H1 (cell line): ENCODE measurements around the gene MEF2C. TPM values are rescaled to one million over a fixed set of nuclear protein-coding genes. Genes with fewer than 3 reads are reported as not detected.

ENCODE experiments used
- CTCF ChIA-PET: fragments of 300-600 bp; sonication (Branson Sonifier 250); formaldehyde crosslinking; loops from one replicate; lab custom pipeline; 2021; ENCODE audit not compliant: partially characterized antibody; lab: Charles Lee
- POLR2A ChIA-PET: fragments of 300-600 bp; sonication (Branson Sonifier 250); formaldehyde crosslinking; loops from one replicate; lab custom pipeline; 2021; ENCODE audit warnings: inconsistent platforms; ENCODE audit not compliant: partially characterized antibody; lab: Charles Lee
- DNase-seq, 2 experiments: peaks; one replicate each; pipeline versions ENCODE4 v3.0.0 to v3.0.0-alpha.2; 2010 to 2022; ENCODE audit warnings: low spot score in 2 of 2, low read depth in 1 of 2, mixed read lengths in 1 of 2
- FAIRE-seq: peaks from 2 replicates; lab custom pipeline; 2011; peaks lifted over from hg19 to GRCh38; lab: Jason Lieb, UNC
- H2AFZ ChIP-seq: 2 replicates; pipeline ENCODE4 v1.8.1; 2012; ENCODE audit warnings: low read length, inconsistent platforms
- H2AK5ac ChIP-seq: 2 replicates; pipeline ENCODE4 v1.6.1; 2013; ENCODE audit warnings: low read depth, low read length
- H2BK120ac ChIP-seq: replicated peaks from 2 replicates; pipeline ENCODE3; 2013; ENCODE audit warnings: low read depth, low read length, inconsistent platforms
- H2BK12ac ChIP-seq: 2 replicates; pipeline ENCODE4 v1.6.1; 2013; ENCODE audit warnings: low read depth, low read length
- H2BK15ac ChIP-seq: 2 replicates; pipeline ENCODE4 v1.6.1; 2013; ENCODE audit warnings: low read length
- H2BK20ac ChIP-seq: 2 replicates; pipeline ENCODE4 v1.6.1; 2013; ENCODE audit warnings: low read length
- H2BK5ac ChIP-seq: 2 replicates; pipeline ENCODE4 v1.6.1; 2013; ENCODE audit warnings: low read depth, low read length
- H3K14ac ChIP-seq: 2 replicates; pipeline ENCODE4 v1.6.1; 2013; ENCODE audit warnings: inconsistent platforms; ENCODE audit not compliant: insufficient read length
- H3K18ac ChIP-seq: 2 replicates; pipeline ENCODE4 v1.6.1; 2013; ENCODE audit warnings: low read length; ENCODE audit errors: extremely low read depth
- H3K23ac ChIP-seq: 2 replicates; pipeline ENCODE4 v1.6.1; 2013; ENCODE audit warnings: inconsistent platforms; ENCODE audit not compliant: insufficient read length
- H3K23me2 ChIP-seq: 2 replicates; pipeline ENCODE4 v1.6.1; 2013; ENCODE audit warnings: low read depth, low read length
- H3K27ac ChIP-seq: 2 replicates; pipeline ENCODE4 v1.6.1; 2011; ENCODE audit warnings: low read depth, low read length, inconsistent platforms
- H3K27me3 ChIP-seq, 4 experiments: replicated peaks in 1 of 4; 1 replicate in 1 of 4; 2 replicates in 3 of 4; pipeline versions ENCODE4 v1.6.1 to v1.8.1; 2011 to 2013; ENCODE audit warnings: low read length in 3 of 4, mild to moderate bottlenecking in 3 of 4, inconsistent platforms in 2 of 4, mixed read lengths in 2 of 4, moderate library complexity in 1 of 4; ENCODE audit not compliant: control insufficient read depth in 3 of 4, insufficient read depth in 3 of 4; ENCODE audit errors: extremely low read depth in 1 of 4
- H3K36me3 ChIP-seq, 4 experiments: 2 replicates each; pipeline versions ENCODE4 v1.6.1 to v1.8.1; 2011 to 2013; ENCODE audit warnings: mild to moderate bottlenecking in 4 of 4, low read length in 3 of 4, moderate library complexity in 2 of 4, control low read depth in 1 of 4, inconsistent platforms in 1 of 4; ENCODE audit not compliant: insufficient read depth in 4 of 4, control insufficient read depth in 2 of 4
- H3K4ac ChIP-seq: replicated peaks from 2 replicates; pipeline ENCODE3; 2013; ENCODE audit warnings: low read length, low read depth, mixed read lengths, inconsistent platforms; ENCODE audit not compliant: insufficient read length
- H3K4me1 ChIP-seq, 4 experiments: replicated peaks in 1 of 4; 1 replicate in 1 of 4; 2 replicates in 3 of 4; pipeline versions ENCODE4 v1.6.1 to v1.8.1; 2011 to 2013; ENCODE audit warnings: low read length in 3 of 4, inconsistent platforms in 2 of 4, mixed read lengths in 1 of 4; ENCODE audit not compliant: insufficient read depth in 4 of 4, control insufficient read depth in 3 of 4
- H3K4me2 ChIP-seq, 2 experiments: 2 replicates each; pipeline versions ENCODE4 v1.6.1 to v1.8.1; 2011 to 2013; ENCODE audit warnings: low read depth in 2 of 2, low read length in 2 of 2, control low read depth in 1 of 2, inconsistent platforms in 1 of 2, mild to moderate bottlenecking in 1 of 2; ENCODE audit not compliant: insufficient read depth in 1 of 2
- H3K4me3 ChIP-seq, 4 experiments: fragments of 200-600, 300-600 bp in 1 of 4; sonication (generic), shearing (Covaris generic), sonication (Bioruptor Twin) in 1 of 4; 2 replicates each; pipeline versions ENCODE4 v1.5.1 to v1.8.1; 2011 to 2016; ENCODE audit warnings: low read length in 4 of 4, low read depth in 3 of 4, control low read depth in 2 of 4, inconsistent platforms in 2 of 4, mild to moderate bottlenecking in 2 of 4, mixed read lengths in 1 of 4, moderate library complexity in 1 of 4; ENCODE audit not compliant: insufficient read depth in 2 of 4; ENCODE audit errors: extremely low read depth in 1 of 4
- H3K56ac ChIP-seq: replicated peaks from 2 replicates; pipeline ENCODE3; 2013; ENCODE audit warnings: low read depth, mild to moderate bottlenecking, mixed read lengths, low read length, inconsistent platforms; ENCODE audit not compliant: insufficient read length
- H3K79me1 ChIP-seq: 2 replicates; pipeline ENCODE4 v1.6.1; 2013; ENCODE audit warnings: low read depth, low read length, control low read depth
- H3K79me2 ChIP-seq, 2 experiments: 2 replicates each; pipeline versions ENCODE4 v1.6.1 to v1.8.1; 2012 to 2013; ENCODE audit warnings: low read length in 2 of 2, mild to moderate bottlenecking in 2 of 2, inconsistent platforms in 1 of 2; ENCODE audit not compliant: insufficient read depth in 2 of 2, control insufficient read depth in 1 of 2
- H3K9ac ChIP-seq, 4 experiments: replicated peaks in 1 of 4; 1 replicate in 1 of 4; 2 replicates in 3 of 4; pipeline versions ENCODE4 v1.6.1 to v1.8.1; 2011 to 2013; ENCODE audit warnings: low read depth in 3 of 4, low read length in 3 of 4, control low read depth in 2 of 4, mild to moderate bottlenecking in 2 of 4, moderate library complexity in 2 of 4, inconsistent platforms in 1 of 4; ENCODE audit errors: extremely low read depth in 1 of 4
- H3K9me3 ChIP-seq, 2 experiments: 2 replicates each; pipeline versions ENCODE4 v1.6.1 to v1.8.1; 2012 to 2013; ENCODE audit warnings: mild to moderate bottlenecking in 2 of 2, moderate library complexity in 2 of 2, control low read depth in 1 of 2, inconsistent platforms in 1 of 2, low read depth in 1 of 2, low read length in 1 of 2, mixed read lengths in 1 of 2; ENCODE audit not compliant: insufficient read depth in 2 of 2
- H4K20me1 ChIP-seq, 2 experiments: replicated peaks in 1 of 2; 2 replicates each; pipeline versions ENCODE3 to v1.8.1; 2011 to 2013; ENCODE audit warnings: inconsistent platforms in 2 of 2, low read length in 2 of 2, mild to moderate bottlenecking in 1 of 2; ENCODE audit not compliant: insufficient read depth in 2 of 2, control insufficient read depth in 1 of 2
- H4K5ac ChIP-seq: 2 replicates; pipeline ENCODE4 v1.6.1; 2013; ENCODE audit warnings: low read length, low read depth, mixed read lengths, inconsistent platforms; ENCODE audit not compliant: insufficient read length
- H4K8ac ChIP-seq: 2 replicates; pipeline ENCODE4 v1.8.0; 2013; ENCODE audit warnings: mild to moderate bottlenecking, moderate library complexity, low read length, inconsistent platforms; ENCODE audit not compliant: insufficient read depth; ENCODE audit errors: extremely low read depth
- H4K91ac ChIP-seq: replicated peaks from 2 replicates; pipeline ENCODE3; 2013; ENCODE audit warnings: low read length, mixed read lengths, inconsistent platforms; ENCODE audit not compliant: insufficient read length
- CBX5 ChIP-seq: fragments of 300-800, 300-1000 bp; sonication (generic); IDR thresholded peaks from 2 replicates; pipeline ENCODE4 v1.7.1; 2016; ENCODE audit warnings: antibody characterized with exemption, low read length, low read depth
- CHD2 ChIP-seq: IDR thresholded peaks from 2 replicates; pipeline ENCODE4 v1.6.1; 2012; ENCODE audit warnings: low read length, improper control_type of control experiment
- HDAC2 ChIP-seq, 2 experiments: fragments of 300-600 bp in 1 of 2; sonication (generic) in 1 of 2; IDR thresholded peaks; 2 replicates each; pipeline ENCODE4 v1.6.1; 2011 to 2012; ENCODE audit warnings: low read depth in 2 of 2, low read length in 2 of 2, mild to moderate bottlenecking in 2 of 2, moderate library complexity in 2 of 2, borderline replicate concordance in 1 of 2, inconsistent platforms in 1 of 2
- JUND ChIP-seq: IDR thresholded peaks from 2 replicates; pipeline ENCODE4 v1.6.1; 2011; ENCODE audit warnings: mild to moderate bottlenecking, improper control_type of control experiment, low read length
- MAX ChIP-seq: IDR thresholded peaks from 2 replicates; pipeline ENCODE4 v1.6.1; 2012; ENCODE audit warnings: inconsistent platforms
- NRF1 ChIP-seq: IDR thresholded peaks from 2 replicates; pipeline ENCODE4 v1.6.1; 2011; ENCODE audit warnings: mild to moderate bottlenecking, low read depth, low read length, improper control_type of control experiment
- POLR2A ChIP-seq, 2 experiments: IDR thresholded peaks; 1 replicate in 1 of 2; 2 replicates in 1 of 2; pipeline ENCODE4 v1.6.1; 2011; ENCODE audit warnings: low read depth in 2 of 2, low read length in 2 of 2, mild to moderate bottlenecking in 2 of 2; ENCODE audit errors: control extremely low read depth in 1 of 2
- RFX5 ChIP-seq: IDR thresholded peaks from 2 replicates; pipeline ENCODE4 v1.6.1; 2011; ENCODE audit warnings: low read depth, low read length, improper control_type of control experiment, borderline replicate concordance
- SAP30 ChIP-seq: fragments of 300-600 bp; sonication (generic); IDR thresholded peaks from 2 replicates; pipeline ENCODE4 v1.7.1; 2012; ENCODE audit warnings: low read length, moderate library complexity, mild to moderate bottlenecking, inconsistent platforms; ENCODE audit not compliant: insufficient read depth, insufficient replicate concordance
- SRF ChIP-seq: IDR thresholded peaks from 2 replicates; pipeline ENCODE4 v1.6.1; 2011; ENCODE audit warnings: mild to moderate bottlenecking, low read depth, low read length, moderate library complexity
- WGBS, 2 experiments: shearing (Covaris generic) in 1 of 2; methylation state at CpG; one replicate each; pipeline versions ENCODE4 v1.1.6 to v1.1.7; 2013 to 2015; ENCODE audit warnings: low lambda C conversion rate in 2 of 2, mixed read lengths in 2 of 2, inconsistent platforms in 1 of 2, low coverage in 1 of 2, missing lambda C conversion rate in 1 of 2; ENCODE audit not compliant: insufficient replicate concordance in 2 of 2, insufficient coverage in 1 of 2, insufficient read length in 1 of 2; ENCODE audit errors: extremely low coverage in 1 of 2, missing lambda C conversion rate in 1 of 2; 5-methylcytosine and 5-hydroxymethylcytosine counted together
- polyA plus RNA-seq, 7 experiments: library from polyadenylated mRNA; depleted of rRNA in 3 of 7; stranded (reverse) in 5 of 7; unstranded in 2 of 7; fragments of >200 nt in 5 of 7; fragments of 200-250 nt in 2 of 7; gene quantifications; 1 replicate in 5 of 7; 2 replicates in 1 of 7; 4 replicates in 1 of 7; pipeline versions ENCODE4 v1.2.1 to v1.2.3, GENCODE V29; 2011 to 2013; ENCODE audit warnings: missing spikeins in 2 of 7, mixed read lengths in 2 of 7
- total RNA-seq: library from RNA; stranded (reverse); fragmentation: NEBNext Ultra II Directional; extraction: Animal tissue kit (Norgen Biotek cat#: 25700); gene quantifications from 2 replicates; pipeline ENCODE4 v1.2.1, GENCODE V29; 2021
- TF ChIP-seq, protein P1 (sequence below): IDR thresholded peaks from 2 replicates; pipeline ENCODE4 v1.6.1; 2012; ENCODE audit warnings: inconsistent platforms

MEF2C gene
- total and polyA plus RNA-seq, 2 of the 8 experiments (the other 6 are each of a cell fraction or from before 2014, with no cell fraction given), result 0.59 to 0.99 TPM

DNA sequence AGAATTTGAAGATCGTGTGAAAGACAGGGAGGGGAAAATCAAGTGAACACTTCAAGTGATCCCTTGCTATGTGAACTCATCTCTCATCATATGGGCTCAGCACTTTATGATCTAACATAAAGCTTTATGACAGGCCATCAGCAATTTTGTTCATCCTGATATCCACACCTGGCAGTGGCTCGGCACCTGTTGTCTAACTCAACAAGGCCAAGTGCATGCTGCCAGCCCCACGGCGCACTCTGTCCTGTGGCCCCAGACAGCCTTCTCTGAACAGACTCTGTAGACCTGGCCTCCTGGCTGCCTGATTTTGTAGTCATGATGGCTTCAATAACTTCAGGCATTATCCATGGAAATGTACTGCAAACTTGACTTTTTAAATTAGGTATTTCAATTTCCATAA is 106.3 kb downstream of the MEF2C start:
- no peak overlapping the region for H3K4ac ChIP-seq
- H2BK12ac ChIP-seq, result no peak overlapping the region
- H4K91ac ChIP-seq, result no peak overlapping the region
- no peak overlapping the region for H2BK5ac ChIP-seq
- no peaks in the 10 kb centered on the region; the same call in 1 of the 2 replicates for H3K23me2 ChIP-seq
- WGBS, 2 experiments, result 91 to 100% methylated on average over 1 to 4 of the region's 4 CpGs
- no peak for FAIRE-seq
- H3K9me3 ChIP-seq, result no peaks in the 10 kb centered on the region
- H3K79me1 ChIP-seq, result no peaks in the 10 kb centered on the region
- H2AK5ac ChIP-seq, result no peak overlapping the region
- TF ChIP-seq POLR2A (IDR thresholded peaks at IDR 0.05; ENCODE audit: control extremely low read depth in 1 of 2, low read depth in 2 of 2, low read length in 2 of 2), result no peak
- no peak for TF ChIP-seq CHD2
- no peak for TF ChIP-seq SAP30
- TF ChIP-seq MAX, result no peak
- TF ChIP-seq RFX5, result no peak
- no peak for TF ChIP-seq NRF1
- TF ChIP-seq CBX5, result no peak
- TF ChIP-seq HDAC2 (IDR thresholded peaks at IDR 0.05; ENCODE audit: borderline replicate concordance in 1 of 2, low read depth in 2 of 2, low read length in 2 of 2), result no peak
- TF ChIP-seq, protein P1, sequence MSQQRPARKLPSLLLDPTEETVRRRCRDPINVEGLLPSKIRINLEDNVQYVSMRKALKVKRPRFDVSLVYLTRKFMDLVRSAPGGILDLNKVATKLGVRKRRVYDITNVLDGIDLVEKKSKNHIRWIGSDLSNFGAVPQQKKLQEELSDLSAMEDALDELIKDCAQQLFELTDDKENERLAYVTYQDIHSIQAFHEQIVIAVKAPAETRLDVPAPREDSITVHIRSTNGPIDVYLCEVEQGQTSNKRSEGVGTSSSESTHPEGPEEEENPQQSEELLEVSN, result no peak
- TF ChIP-seq SRF, result no peak
- TF ChIP-seq JUND, result no peak
- TF ChIP-seq, all 59 proteins: peak for 0
- no peaks in the 10 kb centered on the region for H4K20me1 ChIP-seq
- no peak overlapping the region for H2BK20ac ChIP-seq
- no peak overlapping the region for H3K4me3 ChIP-seq
- H3K36me3 ChIP-seq, result no peaks in the 10 kb centered on the region
- no peak overlapping the region for H3K18ac ChIP-seq
- no peak overlapping the region for H2BK120ac ChIP-seq
- H4K8ac ChIP-seq, result no peak overlapping the region
- H3K9ac ChIP-seq, result no peak overlapping the region
- H2AFZ ChIP-seq, result no peak overlapping the region
- no peak overlapping the region for H3K27ac ChIP-seq
- CTCF ChIA-PET, result interaction anchor here (1.2 kb wide), 1 partner anchor 35 kb away, joined by 3 read pairs; no protein-coding TSS in a partner anchor
- H4K5ac ChIP-seq, result no peak overlapping the region
- H3K27me3 ChIP-seq, result no peaks in the 10 kb centered on the region
- no peaks in the 10 kb centered on the region for H3K79me2 ChIP-seq
- no peak overlapping the region for H3K23ac ChIP-seq
- POLR2A ChIA-PET, result no interaction called here
- no peak overlapping the region for H3K4me2 ChIP-seq
- no peaks in the 10 kb centered on the region for H3K4me1 ChIP-seq
- no peak overlapping the region for H3K14ac ChIP-seq
- no peak for DNase-seq
- no peak overlapping the region for H2BK15ac ChIP-seq
- no peak overlapping the region for H3K56ac ChIP-seq
